GM12892 (cell line): ENCODE measurements around the gene MAML3.

Experiments used
- DNase-seq: peaks from one replicate; pipeline ENCODE4 v3.0.0; 2011; ENCODE audit not compliant: insufficient read length
- FAIRE-seq: peaks from 2 replicates; lab custom pipeline; 2011; peaks lifted over from hg19 to GRCh38; lab: Jason Lieb, UNC
- POLR2A ChIP-seq: IDR thresholded peaks from 2 replicates; pipeline ENCODE4 v1.6.1; 2011; ENCODE audit warnings: low read depth, low read length, control low read depth
- POLR2AphosphoS5 ChIP-seq: IDR thresholded peaks from 2 replicates; pipeline ENCODE4 v1.6.1; 2011; ENCODE audit warnings: low read depth, low read length, control low read depth
- TAF1 ChIP-seq: IDR thresholded peaks from 2 replicates; pipeline ENCODE4 v1.6.1; 2011; ENCODE audit warnings: low read depth, mild to moderate bottlenecking, control low read depth, low read length, borderline replicate concordance

MAML3 gene

DNA sequence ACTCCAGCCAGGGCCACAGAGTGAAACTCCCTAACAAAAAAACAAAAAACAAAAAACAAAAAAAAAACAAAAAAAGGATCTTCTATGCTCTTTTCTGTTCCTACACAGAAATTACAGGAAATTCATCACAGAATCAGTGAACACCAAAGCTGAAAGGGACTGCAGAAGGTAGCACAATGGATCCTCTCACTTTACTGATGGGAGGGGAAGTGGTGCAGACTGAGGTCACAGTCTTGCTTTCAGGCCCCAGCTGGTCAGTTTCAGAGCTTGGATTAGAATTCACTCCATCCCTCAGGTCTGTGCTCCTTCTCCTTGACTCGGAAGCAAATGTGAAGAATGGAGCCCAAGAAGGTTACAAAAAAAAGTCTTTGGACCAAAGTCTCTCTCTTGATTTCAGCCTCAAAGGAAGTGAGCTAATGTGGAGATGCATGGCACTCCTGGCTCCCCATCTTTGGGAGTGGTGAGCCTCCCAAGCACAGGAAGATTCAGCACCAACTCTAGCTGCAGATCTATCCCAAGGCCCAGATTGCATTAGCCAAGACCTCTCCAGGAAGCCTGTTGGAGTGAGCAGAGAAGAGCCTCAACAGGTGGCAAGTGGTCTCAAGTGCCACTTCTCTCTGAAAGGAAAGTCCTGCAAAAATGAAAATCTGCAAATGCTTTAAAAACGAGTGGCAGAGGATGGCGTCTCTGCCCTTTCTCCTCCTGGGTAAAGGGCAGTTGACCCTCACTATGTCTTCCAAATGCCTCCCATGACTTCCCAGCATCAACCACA lies 176.0 kb downstream of the MAML3 start:
- TF ChIP-seq POLR2AphosphoS5 = no peak
- TF ChIP-seq POLR2A = no peak
- no peak for TF ChIP-seq TAF1
- DNase-seq (no peak), FAIRE-seq (peak; percentile 74)

- FAIRE-seq = peak; percentile 56
- TF ChIP-seq POLR2AphosphoS5 = no peak
- no peak for TF ChIP-seq TAF1
- no peak for TF ChIP-seq POLR2A
- DNase-seq = no peak
Observed at GRCh38 chr4:139975830-139976272, 178.1 kb downstream of the MAML3 start.

DNA sequence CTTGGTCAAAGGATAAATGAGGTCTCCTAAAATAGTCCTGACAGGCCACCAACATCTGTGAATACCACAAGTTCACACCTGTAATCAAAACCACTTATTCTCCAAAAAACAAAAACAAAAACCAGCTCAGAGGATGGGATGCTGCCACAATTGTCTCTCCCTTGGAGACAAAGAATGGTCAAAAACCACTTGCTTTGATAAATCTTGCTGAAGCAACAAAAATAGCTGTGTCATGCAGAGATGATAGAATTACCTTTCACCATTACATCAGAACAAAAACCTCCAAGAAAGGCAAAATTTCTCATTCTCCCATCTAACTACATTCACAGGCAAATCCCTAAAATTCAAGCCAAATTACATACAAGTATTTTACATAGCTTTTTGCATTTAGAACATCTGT lies 180.4 kb downstream of the MAML3 start:
- FAIRE-seq (no peak), DNase-seq (no peak)
- TF ChIP-seq POLR2A (no peak), TAF1 (no peak), POLR2AphosphoS5 (no peak)

DNA sequence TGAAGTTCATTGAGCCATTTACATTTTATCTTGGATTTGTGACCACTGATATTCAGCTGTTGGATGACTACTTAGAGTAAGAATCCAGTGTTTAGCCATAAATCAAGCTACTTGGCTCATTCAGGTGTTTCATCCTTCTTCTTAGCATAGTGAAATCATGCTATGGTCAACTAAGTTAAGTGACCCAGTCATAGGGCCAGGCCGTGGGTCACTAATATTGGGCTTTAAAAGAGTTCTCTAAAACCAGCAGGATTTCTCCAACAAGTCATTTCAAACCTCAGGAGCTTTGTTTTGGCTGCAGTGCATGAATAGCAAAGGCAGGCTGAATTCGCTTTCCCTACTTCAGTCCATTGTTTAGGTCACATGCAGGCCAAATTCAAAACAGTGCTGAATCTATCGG lies 181.0 kb downstream of the MAML3 start:
- FAIRE-seq = no peak
- TF ChIP-seq TAF1 (no peak), POLR2A (no peak), POLR2AphosphoS5 (no peak)
- no peak for DNase-seq

DNA sequence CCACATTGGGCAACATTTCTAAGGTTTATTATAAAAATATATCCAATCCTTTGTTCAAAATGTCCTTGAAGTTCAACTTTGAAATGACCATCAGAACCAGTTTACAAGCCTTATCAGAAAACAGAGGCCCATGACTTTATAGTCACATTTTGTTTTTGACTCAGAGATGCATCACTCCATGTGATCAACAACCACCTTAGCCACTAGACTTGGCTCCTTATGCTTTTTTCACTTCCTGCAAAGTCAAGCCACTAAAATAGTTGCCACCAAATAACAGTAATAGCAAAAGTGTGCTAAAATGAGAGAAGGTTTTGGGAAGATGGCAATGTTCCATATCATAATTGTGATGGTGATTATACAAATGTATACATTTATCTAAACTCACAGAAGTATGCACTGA lies 181.7 kb downstream of the MAML3 start:
- TF ChIP-seq POLR2AphosphoS5 (no peak), POLR2A (no peak), TAF1 (no peak)
- DNase-seq (no peak), FAIRE-seq (no peak)

DNA sequence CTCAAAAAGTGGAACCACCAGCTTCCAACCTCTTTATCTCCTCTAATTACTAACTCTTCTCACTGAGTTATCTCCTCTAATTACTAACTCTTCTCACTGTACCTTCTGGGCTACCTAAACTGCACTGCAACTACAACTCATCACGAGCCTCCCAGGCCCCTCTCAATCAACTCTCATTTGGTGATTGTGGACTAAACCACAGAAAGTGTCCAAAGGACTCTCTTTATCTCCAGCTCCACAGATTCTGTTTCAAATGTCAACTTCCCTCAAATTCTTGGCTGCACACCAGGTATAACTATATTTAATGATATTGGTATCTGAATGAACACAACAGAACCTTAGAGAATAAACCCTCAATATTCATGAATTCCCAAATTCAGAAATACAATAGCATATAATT lies 182.9 kb downstream of the MAML3 start:
- FAIRE-seq (no peak), DNase-seq (no peak)
- TF ChIP-seq POLR2A (no peak), TAF1 (no peak), POLR2AphosphoS5 (no peak)

DNA sequence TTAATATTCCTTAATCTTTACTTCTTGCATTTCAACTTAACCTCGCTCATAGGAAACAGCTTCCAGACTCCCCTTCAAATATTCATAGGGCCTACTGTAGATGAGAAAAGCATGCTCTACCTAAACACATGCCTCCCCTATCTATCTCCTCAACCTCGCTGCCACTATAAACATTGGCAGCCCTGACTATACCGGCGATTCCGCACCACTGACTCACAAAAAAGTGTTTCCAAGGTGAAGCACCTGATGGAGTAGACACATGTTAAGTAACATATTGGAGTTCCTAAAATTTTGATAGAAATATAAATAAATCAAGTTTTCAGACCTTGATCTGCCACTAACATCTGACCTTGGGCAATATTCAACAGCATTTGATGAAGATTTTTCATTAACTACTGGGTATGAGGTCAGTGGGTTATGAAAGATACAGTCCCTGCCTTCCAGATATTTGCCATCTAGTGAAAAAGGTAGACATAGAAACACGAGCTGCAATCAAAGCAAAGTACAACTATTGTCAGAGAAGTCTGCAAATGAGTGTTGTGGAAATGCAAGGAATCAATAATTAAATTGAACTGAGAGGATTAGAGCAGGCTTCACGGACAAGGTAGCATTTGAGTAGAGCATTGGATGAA lies 184.2 kb downstream of the MAML3 start:
- TF ChIP-seq POLR2A = no peak
- TF ChIP-seq POLR2AphosphoS5 = no peak
- no peak for TF ChIP-seq TAF1
- no peak for FAIRE-seq
- DNase-seq = no peak

DNA sequence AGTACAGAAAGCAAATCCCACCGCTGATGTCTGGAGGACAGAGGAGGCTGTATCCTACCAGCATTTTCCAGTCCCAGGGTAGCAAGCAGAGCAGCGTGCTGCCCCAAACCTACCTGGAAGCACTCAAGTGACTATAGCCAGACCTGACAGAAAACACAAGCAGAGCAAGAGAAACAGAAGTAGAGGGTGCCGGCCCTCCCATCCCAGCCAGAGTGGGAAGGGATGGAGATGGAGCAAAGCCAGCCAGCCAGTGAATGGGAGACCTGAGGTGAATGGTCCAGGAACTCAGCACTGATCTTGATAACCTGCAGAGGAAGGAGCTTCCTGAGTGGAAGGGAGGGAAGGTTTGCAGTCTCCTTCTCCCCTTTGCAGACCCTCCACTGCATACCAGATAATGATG lies 185.2 kb downstream of the MAML3 start:
- no peak for FAIRE-seq
- TF ChIP-seq POLR2A = no peak
- no peak for TF ChIP-seq POLR2AphosphoS5
- TF ChIP-seq TAF1 = no peak

DNA sequence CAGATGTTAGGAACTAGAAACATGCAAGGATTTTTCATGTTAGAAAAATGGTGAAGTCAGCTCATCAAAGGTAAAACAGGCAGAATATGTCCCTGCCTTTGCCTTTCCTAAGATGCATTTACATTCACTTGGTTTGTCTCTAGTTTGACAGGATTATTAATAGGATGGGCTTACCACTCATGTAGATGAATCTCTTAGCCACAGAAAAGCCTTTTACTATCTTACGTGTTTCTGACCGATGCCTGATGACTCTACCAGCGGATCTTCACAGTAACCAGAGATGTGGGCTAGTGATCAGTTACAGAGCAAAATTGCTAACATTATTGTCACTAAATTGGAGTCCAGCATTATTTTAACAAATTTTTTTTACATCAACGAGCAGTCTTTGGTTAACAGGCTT lies 187.6 kb downstream of the MAML3 start:
- no peak for DNase-seq
- TF ChIP-seq POLR2AphosphoS5 (no peak), TAF1 (no peak), POLR2A (no peak)
- FAIRE-seq = no peak

More for the DNA sequence above, 185.2 kb downstream of the MAML3 start:
- no peak for DNase-seq

DNA sequence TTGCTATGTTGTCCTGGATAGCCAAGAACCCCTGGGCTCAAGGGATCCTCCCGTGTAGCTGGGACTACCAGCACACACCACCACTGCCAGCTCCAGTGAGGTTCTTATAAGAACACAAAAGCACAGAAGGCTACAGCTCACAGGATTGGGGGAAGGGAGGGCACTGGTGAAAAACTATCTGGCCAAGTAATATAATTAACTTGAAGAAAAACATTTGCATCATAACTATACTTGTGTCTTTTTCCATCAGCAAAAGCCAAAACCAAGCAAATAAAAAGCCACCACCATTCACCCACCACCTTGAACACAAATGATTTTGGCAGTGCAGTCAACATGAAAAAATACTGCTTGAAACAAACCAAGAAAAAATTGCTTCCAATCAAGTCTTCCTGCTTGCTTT lies 188.2 kb downstream of the MAML3 start:
- TF ChIP-seq POLR2A (no peak), TAF1 (no peak), POLR2AphosphoS5 (no peak)
- no peak for FAIRE-seq
- DNase-seq = no peak

DNA sequence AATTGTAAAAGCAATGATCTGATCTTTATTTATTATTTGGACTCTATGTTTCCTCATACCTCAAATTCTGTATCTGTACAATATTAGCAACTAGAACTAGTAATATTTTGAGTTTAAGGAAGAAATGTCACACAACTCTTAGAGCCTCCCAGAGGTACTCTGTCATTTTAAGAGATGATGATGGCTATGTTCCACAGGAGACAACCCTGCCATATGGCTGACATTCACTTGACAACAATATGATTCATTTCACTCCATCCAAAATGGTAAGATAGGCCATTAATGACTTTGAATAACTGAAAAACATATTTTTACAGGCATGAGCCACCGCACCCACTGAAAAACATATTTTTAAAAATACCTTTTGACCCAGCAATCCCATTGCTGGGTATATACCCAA lies 190.3 kb downstream of the MAML3 start:
- TF ChIP-seq TAF1 (no peak), POLR2A (no peak), POLR2AphosphoS5 (no peak)
- FAIRE-seq (no peak), DNase-seq (no peak)

DNA sequence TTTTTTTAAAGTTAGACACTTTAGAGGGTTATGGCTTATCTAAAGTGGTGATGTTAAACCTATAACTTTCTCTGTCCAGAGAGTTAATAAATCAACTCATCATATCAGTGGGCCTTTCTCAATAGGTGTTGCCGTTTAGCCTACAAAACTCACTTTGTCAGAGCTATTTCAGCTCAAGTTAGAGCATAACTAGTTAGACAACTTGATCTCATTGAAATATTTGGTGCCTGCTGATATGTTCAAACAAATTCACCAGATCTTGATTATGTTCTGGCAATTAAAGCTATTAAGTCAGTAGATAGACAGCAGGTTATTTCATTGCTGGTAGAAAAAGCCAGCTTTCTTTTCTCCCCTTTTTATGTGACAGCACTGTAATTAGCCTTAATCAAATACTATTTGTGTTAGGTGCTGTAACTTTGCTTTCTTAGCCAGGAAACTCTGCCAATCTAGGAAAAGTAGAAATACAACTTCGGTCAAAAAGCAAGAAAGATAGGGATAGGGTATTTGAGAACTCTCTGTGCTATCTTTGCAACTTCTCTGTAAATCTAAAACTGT lies 191.8 kb downstream of the MAML3 start:
- TF ChIP-seq POLR2AphosphoS5 (no peak), POLR2A (no peak), TAF1 (no peak)
- FAIRE-seq (no peak), DNase-seq (no peak)

- no peak for TF ChIP-seq POLR2A
- no peak for TF ChIP-seq TAF1
- FAIRE-seq (no peak), DNase-seq (no peak)
Observed at GRCh38 chr4:139961344-139961946, 192.5 kb downstream of the MAML3 start.
